Colonic mucosa (tissue), 4 donors: ENCODE measurements around the gene TPRA1. TPM values are rescaled to one million over a fixed set of nuclear protein-coding genes. Genes with fewer than 3 reads are reported as not detected.
A peak's percentile ranks its signal among the peaks of the same experiment; 100 is the strongest.

ENCODE experiments used
- DNase-seq: peaks from one replicate; pipeline ENCODE4 v3.0.0-alpha.2; 2020
- H3K27ac ChIP-seq: fragments of 200-600 bp; one replicate; pipeline ENCODE4 v1.8.0; 2021
- H3K27me3 ChIP-seq: fragments of 200-600 bp; one replicate; pipeline ENCODE4 v1.8.0; 2021
- H3K36me3 ChIP-seq: fragments of 200-600 bp; one replicate; pipeline ENCODE4 v1.8.0; 2021
- H3K4me1 ChIP-seq: fragments of 200-600 bp; one replicate; pipeline ENCODE4 v1.8.0; 2021; ENCODE audit warnings: mild to moderate bottlenecking
- H3K4me3 ChIP-seq: fragments of 200-600 bp; one replicate; pipeline ENCODE4 v1.8.0; 2021
- H3K9ac ChIP-seq, 2 donors: one replicate each; pipeline ENCODE4 v1.7.0; 2013; ENCODE audit warnings: control low read depth in 2 of 2, low read depth in 2 of 2, low read length in 2 of 2
- H3K9me3 ChIP-seq: fragments of 200-600 bp; one replicate; pipeline ENCODE4 v1.8.0; 2021
- intact Hi-C: fragments of 100-400 bp; cut with DNase I; formaldehyde crosslinking; loops from one replicate; pipeline ENCODE4 v1.14.1; 2022
- total RNA-seq, 2 donors: library from RNA; stranded (reverse); fragmentation: NEBNext Ultra II Directional in 1 of 2; extraction: Animal tissue kit (Norgen Biotek cat#: 25700) in 1 of 2; gene quantifications; one replicate each; pipeline ENCODE4 v1.2.1, GENCODE V29; 2021
- TF ChIP-seq, protein P1 (sequence below): fragments of 200-600 bp; IDR thresholded peaks from one replicate; pipeline ENCODE4 v1.8.0; 2022; ENCODE audit warnings: antibody characterized with exemption, mild to moderate bottlenecking
- donor health status: healthy.
- donor health status: DM: no; HTN: no; CAD: no.
- donor health status: DM: no; HTN: no; CAD: no.

TPRA1 gene
- total RNA-seq, 2 donors from 2014 or later = 23.4 to 38.0 TPM

DNA sequence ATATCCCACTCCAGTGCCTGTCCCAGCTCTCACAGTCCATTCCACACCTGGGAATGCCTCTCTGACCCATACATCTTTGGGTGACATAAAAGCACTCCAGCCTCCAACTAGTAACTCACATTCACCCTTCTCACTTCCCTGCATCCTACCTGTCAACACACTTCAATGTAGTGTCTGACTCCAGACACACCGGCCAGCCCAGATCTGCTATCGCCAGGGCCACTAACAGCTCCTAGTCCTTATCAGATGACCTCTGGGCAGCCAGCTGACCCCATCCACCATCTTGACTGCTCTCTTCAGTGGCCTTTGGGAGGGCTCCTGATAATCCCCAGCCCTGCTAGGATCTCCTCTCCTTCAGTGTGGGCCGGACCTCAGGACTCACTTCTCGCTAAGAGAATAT is 4.8 kb upstream of the TPRA1 start:
- Histone ChIP-seq H3K4me1 (peaks cover 10% of the 10 kb centered on the region), H3K9ac (no peak overlapping the region), H3K36me3 (no peaks in the 10 kb centered on the region), H3K27ac (no peak overlapping the region), H3K27me3 (no peaks in the 10 kb centered on the region), H3K4me3 (no peak overlapping the region), H3K9me3 (no peaks in the 10 kb centered on the region)
- DNase-seq = no peak
- intact Hi-C loops = no loop called here
- TF ChIP-seq, protein P1, sequence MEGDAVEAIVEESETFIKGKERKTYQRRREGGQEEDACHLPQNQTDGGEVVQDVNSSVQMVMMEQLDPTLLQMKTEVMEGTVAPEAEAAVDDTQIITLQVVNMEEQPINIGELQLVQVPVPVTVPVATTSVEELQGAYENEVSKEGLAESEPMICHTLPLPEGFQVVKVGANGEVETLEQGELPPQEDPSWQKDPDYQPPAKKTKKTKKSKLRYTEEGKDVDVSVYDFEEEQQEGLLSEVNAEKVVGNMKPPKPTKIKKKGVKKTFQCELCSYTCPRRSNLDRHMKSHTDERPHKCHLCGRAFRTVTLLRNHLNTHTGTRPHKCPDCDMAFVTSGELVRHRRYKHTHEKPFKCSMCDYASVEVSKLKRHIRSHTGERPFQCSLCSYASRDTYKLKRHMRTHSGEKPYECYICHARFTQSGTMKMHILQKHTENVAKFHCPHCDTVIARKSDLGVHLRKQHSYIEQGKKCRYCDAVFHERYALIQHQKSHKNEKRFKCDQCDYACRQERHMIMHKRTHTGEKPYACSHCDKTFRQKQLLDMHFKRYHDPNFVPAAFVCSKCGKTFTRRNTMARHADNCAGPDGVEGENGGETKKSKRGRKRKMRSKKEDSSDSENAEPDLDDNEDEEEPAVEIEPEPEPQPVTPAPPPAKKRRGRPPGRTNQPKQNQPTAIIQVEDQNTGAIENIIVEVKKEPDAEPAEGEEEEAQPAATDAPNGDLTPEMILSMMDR = no peak

DNA sequence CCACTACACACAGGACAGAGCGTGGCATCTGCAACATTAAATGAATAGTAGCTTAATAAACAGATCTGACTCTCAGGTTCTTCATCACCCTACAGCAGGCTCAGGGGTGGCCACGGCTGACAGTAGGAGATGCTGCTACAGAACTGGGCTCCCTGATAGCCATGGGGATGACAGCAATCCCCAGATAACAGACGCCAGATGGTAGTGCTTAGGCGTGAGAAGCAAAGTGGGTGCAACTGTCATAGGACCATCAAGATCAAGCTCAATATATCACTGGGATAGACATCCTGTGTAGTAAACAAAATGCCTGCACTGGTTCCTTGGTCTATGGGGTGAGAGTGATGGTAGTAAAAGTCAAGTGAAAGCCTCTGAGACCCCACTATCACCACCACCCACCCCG is 2.6 kb upstream of the TPRA1 start:
- no peak for DNase-seq
- intact Hi-C loops = no loop called here
- TF ChIP-seq, protein P1 = no peak
- Histone ChIP-seq H3K9ac (no peak overlapping the region), H3K36me3 (no peaks in the 10 kb centered on the region), H3K4me1 (peaks cover 7% of the 10 kb centered on the region), H3K9me3 (no peaks in the 10 kb centered on the region), H3K27me3 (no peaks in the 10 kb centered on the region), H3K4me3 (no peak overlapping the region), H3K27ac (no peak overlapping the region)

DNA sequence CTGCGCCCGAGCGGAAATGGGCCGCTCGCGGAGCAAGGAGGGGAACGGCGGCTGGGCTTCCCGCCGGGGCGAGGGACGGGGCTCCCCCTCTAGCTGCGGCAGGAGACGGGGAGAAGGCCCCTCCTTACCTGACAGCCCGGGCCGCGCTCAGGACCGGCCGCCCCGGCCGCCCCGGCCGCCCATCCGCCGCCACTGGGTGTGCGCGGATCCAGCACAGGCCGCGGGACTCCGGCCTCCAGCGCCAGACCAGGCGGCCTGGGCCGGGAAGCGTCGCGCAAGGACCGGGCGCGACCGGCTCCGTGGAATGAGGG is 296 bp downstream of the TPRA1 start:
- Histone ChIP-seq H3K9me3 (no peaks in the 10 kb centered on the region), H3K4me3 (peak overlapping the region; percentile 92), H3K36me3 (no peaks in the 10 kb centered on the region), H3K4me1 (peaks cover 7% of the 10 kb centered on the region), H3K9ac (peak overlapping the region; percentile 90 to 93), H3K27ac (peak overlapping the region; percentile 94), H3K27me3 (no peaks in the 10 kb centered on the region)
- peak; percentile 40 for DNase-seq
- TF ChIP-seq, protein P1 = no peak
- intact Hi-C loops = no loop called here

DNA sequence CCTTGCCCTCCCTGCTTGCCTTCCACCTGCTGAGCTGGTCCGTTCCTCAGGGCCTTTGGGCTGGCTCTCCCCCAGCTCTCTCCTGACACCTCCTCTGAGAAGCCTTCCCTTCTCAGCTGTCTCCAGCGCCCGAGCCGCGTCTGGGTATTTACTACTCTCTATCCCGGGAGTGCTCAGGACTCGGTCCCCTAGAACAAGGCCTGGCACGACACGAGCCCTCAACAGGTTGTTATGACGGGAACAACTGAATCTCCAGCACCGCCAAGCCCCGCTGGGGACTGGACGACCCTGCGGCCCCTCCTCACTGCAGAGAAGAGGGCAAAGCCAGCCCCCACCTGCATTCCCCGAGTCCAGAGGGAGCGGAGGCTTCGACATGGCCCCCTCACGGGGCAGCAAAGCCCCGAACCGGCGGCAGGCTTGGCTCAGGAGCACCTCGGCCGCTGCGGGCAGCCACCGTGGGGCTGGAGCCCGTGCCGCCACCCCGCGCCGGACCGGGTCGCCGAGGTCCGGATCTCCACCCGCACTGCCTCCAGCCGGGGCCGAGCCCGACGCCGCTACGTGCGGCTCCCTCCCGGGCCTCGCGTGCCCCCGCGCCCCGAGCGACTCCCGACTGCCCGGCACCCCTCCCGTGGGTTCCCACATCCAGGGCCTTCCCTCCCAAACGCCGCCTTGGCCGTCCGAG is 792 bp downstream of the TPRA1 start:
- TF ChIP-seq, protein P1 = no peak

DNA sequence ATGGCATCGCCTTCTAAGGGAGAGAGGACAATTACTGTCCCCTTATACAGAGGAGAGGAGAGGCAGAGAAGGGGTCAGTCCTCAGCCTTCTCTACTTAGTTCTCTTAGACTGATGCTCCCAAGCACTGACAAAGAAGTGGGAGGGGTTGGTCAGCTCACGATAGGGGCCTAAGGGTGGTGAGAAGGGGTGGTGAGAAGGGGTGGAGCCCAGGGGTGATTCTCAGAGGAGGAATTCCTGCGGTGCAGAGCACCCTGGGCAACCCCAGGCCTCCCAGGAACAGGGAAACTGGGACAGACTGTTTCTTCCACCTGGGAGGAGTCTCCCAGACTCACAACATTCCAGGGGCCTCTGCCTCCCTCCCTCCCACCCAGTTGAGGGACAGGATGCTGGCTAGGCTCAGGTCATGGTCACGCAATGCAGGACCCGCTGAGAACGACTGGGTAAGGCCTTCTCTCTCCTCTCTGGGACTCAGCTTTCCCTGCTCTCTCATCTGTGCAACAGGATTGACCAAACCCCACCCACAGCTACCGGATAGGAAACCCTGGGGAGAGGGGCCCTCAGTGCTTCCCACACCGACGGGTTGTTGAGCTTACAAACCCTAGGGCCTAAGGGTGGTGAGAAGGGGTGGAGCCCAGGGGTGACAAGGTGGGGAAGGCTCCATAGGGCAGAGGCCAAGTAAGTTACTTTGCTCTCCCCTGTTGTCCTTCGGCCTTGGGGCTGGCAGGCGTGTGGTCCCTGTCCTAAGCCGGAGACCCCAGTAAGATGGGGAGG is 1.5 kb downstream of the TPRA1 start:
- TF ChIP-seq, protein P1 = no peak
- no peak for DNase-seq
- no peaks in the 10 kb centered on the region for H3K9me3 ChIP-seq
- intact Hi-C loops = no loop called here
- H3K27ac ChIP-seq = no peak overlapping the region
- peak overlapping the region; percentile 90 to 93 for H3K9ac ChIP-seq
- H3K4me3 ChIP-seq = peak overlapping the region; percentile 92
- no peaks in the 10 kb centered on the region for H3K27me3 ChIP-seq
- H3K36me3 ChIP-seq = no peaks in the 10 kb centered on the region
- peaks cover 7% of the 10 kb centered on the region for H3K4me1 ChIP-seq

More for the DNA sequence above, 792 bp downstream of the TPRA1 start:
- H3K27ac ChIP-seq = peak overlapping the region; percentile 94
- H3K9ac ChIP-seq = peak overlapping the region; percentile 90 to 93
- H3K9me3 ChIP-seq = no peaks in the 10 kb centered on the region
- H3K4me1 ChIP-seq = peaks cover 7% of the 10 kb centered on the region
- peak overlapping the region; percentile 92 for H3K4me3 ChIP-seq
- no peaks in the 10 kb centered on the region for H3K36me3 ChIP-seq
- peak; percentile 34 for DNase-seq
- intact Hi-C loops = no loop called here
- no peaks in the 10 kb centered on the region for H3K27me3 ChIP-seq
